GM12801 (cell line): ENCODE measurements around the gene GPS1.

Experiments
- TF ChIP-seq, protein P1 (sequence below): IDR thresholded peaks from one replicate; pipeline ENCODE4 v1.5.1; 2011; ENCODE audit warnings: control low read depth; ENCODE audit not compliant: insufficient read length; ENCODE audit errors: extremely low read depth

GPS1 gene

DNA sequence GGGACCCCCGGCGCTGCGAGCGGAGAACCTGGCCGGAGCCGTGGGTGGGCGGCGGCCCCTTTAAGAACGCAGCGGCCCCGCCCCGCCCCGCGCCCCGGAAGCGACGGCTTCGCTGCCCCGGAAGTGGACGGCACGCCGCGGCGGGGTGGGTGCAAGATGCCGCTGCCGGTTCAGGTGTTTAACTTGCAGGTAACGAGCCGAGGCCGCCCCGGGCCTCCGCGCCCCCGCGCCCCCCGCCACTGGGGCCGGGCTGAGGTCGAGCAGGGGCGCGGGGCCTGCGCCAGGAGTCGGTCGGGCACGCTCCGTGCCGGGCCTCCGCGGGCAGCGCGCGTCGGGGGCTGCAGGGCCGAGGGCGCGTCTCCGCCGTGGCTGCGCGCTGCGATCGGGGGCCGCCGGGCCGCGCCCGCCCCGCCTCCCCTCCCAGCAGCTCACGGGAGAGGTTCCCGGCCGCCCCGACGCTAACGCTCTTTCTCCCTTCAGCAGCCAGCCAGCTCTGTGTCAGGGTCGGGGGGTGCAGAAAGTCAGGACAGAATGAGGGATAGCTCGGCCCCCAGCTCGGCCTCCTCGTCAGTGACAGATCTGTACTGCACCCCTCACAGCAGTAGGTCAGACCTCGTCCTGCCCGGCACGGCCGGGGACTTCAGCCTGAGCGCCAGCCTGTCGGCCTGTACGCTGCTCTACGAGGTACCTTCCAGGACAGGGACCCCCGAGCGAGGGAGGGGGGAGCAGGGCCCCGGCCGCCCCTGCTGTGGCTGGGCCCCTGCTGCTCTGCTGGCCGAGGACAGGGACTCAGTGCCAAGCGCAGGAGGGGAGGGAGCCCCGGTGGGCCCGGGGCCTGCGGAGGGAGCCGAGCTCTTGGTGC lies at the start of gene GPS1, which contains the start of gene RFNG:
Gene GPS1 (plus strand): TSS at position 123 of the 862 bp plus-strand sequence. CDS start 34 bp downstream, at position 157.
Gene RFNG (minus strand): TSS at position 36 of the 862 bp plus-strand sequence. CDS start 45 bp downstream, outside the sequence.
- TF ChIP-seq, protein P1, sequence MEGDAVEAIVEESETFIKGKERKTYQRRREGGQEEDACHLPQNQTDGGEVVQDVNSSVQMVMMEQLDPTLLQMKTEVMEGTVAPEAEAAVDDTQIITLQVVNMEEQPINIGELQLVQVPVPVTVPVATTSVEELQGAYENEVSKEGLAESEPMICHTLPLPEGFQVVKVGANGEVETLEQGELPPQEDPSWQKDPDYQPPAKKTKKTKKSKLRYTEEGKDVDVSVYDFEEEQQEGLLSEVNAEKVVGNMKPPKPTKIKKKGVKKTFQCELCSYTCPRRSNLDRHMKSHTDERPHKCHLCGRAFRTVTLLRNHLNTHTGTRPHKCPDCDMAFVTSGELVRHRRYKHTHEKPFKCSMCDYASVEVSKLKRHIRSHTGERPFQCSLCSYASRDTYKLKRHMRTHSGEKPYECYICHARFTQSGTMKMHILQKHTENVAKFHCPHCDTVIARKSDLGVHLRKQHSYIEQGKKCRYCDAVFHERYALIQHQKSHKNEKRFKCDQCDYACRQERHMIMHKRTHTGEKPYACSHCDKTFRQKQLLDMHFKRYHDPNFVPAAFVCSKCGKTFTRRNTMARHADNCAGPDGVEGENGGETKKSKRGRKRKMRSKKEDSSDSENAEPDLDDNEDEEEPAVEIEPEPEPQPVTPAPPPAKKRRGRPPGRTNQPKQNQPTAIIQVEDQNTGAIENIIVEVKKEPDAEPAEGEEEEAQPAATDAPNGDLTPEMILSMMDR, result no peak

DNA sequence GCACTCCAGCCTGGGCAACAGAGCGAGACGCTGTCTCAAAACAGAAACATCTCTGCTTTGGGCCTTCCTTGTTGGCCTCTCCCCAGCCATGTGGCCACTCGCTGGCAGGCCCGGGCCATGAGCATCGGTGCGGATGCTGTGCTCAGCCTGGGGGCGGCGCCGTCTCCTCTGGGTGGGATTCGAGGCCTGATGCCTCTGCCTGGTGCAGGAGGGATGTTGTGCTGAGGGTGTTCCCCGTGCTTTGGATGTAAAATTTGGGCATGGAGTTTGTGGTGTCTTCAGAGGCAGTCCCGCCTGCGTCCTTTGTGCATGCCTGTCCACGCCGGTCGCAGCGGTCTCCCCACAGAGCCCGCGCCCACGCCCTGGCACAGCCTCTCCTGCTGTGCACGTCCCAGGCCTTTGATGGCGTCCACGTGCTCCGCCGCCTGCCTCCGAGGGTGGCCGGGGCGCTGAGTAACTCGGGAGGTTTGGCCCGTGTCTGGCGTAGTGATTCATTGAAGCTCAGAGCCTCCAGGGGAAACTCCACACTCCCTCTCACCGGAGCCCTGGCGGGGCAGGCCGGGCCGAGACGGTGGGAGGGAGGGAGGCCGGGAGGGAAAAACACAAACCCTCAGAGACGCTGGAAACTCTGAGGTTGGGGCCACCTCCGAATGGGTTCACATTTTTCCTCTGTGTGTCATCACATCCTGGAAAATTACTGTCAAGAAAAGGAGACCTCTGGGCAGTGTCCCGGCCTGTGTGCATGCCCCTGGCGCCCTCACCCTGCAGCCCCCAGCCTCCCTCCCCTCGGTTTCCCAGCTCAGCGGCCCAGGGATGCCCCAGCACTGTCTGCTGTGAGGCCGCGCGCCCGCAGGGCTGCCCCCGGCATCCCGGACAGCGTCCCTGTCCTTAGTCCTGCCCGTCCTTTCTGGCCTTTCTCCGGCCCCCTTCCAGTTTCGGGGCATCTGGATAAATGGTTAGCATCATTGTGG lies 48.0 kb upstream of the GPS1 start:
- TF ChIP-seq, protein P1, result no peak

DNA sequence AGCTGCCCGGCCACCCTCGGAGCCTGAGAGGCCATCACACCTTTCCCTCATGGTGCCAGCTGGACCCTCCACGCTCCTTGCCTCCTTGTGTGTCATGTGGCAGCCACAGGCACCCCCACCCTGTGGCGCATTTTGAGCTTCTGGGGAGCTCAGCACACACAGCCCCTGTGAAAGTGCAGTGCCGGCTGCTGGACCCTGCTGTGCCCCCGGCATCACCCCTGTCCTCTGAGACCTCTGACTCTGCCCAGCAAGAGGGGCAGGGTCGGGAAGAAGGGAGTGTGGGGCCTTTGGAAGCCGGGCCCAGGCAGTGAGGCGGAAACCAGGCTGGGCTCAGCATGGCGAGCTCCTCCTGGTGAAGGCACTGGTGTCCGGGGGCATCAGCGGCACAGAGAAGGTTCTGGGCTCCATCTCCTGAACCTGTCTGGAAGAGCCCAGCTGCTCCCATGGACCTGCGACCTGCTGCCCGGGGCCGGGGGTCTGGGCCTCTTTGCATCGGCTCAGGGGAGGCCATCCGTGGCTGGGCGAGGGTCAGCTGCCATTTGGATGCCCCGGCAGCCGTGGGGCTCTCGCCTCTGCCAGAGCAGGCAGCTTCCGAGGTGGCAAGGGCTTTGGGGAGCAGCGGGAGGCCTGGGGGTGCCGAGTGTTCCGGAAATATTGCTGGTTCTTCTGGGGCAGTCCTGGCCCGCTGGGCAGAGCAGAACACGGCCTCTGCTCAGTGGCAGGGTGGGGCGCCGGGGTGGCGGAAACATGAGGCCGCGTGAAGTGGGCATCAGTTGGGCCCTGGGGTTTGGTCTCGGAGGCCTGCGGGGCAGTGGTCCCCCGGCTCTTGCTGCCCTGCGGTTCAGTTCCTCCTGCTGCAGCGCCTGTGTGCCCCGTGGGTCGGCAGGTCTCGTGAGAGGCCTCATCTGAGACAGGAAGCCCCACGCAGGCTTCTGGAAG lies 46.9 kb upstream of the GPS1 start:
- TF ChIP-seq, protein P1, result no peak

DNA sequence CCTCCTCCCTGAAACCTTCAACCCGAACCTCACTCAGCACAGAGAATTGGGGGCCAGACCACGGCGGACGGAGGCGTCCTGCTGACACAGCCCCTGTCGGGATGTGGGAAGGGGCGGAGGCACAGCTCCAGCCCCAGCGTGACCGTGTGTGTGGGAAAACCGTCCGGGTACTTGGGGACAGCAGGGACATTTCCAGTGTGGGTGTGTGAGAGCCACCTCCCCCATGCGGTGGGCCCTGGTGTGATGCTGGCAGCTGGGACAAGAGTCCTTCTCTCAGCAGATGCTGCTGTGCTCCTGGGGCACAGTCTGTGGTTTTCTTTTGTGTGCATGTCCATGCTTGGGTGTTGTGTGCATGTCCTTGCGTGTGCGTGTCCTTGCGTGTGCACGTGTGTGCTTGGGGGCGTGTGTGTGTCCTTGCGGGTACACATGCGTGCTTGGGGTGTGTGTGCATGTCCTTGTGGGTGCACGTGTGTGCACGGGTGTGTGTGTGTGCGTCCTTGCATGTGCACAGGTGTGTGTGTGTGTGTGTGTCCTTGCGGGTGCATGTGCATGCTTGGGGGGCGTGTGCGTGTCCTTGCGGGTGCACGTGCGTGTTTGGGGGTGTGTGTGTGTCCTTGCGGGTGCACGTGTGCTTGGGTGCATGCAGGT lies 45.9 kb upstream of the GPS1 start:
- TF ChIP-seq, protein P1, result no peak

DNA sequence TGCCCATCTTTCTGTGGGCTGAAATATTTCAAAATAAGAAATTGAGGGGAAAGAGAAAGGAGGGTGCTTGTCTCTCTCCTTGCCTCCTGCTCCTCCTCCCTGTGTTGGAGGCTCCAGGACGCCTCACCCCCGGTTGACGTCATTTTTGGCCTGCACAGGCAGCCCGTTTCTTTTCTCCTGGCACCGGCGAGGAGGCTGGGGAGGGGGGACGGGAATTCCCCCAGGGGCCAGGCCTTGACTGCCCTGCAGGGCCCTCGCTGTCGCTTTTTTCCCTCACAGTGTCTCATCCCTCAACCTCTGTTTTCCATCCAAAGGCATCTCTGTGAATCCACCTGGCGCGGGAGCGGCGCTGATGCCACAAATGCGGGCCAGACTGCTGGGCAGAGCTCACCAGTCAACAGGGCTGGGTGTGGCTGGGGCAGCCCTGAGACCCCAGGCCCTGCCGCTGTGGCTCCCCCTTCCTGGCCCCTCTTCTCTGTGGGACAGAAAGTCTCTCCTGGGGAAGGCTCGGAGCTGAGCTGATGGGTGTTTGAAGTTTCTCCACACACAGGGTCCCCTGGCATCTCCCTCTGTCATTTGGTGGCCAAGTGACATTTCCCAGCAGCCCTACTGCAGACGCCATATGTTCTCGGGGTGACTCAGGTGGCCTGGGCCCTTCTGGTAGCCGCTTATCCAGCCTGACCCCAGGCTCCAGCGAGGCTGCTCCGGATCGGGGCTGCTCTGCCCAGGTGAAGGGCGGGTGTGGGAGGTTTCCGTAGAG lies 45.0 kb upstream of the GPS1 start:
- TF ChIP-seq, protein P1, result no peak

DNA sequence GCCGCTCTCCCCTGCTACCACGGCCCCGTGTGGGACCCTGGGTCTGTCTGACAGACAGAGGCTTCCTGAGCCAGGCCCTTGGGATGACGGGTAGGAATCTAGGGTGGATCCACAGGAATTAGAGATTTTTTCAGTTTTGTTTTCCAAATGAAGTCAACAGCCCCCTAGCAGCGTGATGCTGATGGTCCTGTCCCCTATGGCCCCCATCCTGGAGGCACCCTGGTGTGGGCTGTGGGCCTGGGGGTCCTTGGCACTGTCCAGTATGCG lies 44.5 kb upstream of the GPS1 start:
- TF ChIP-seq, protein P1, result no peak
